ENCODE results near the gene P2RY6. TPM values are rescaled to one million over a fixed set of nuclear protein-coding genes. Genes with fewer than 3 reads are reported as not detected.

P2RY6 gene
- total RNA-seq, 4 donors from 2014 or later, result 0.63 to 3.3 (median 0.90) TPM; not detected in 1

- Histone ChIP-seq H3K4me1 (peaks cover 3 to 87% (median 64%) of the 10 kb centered on the region in 4 donors), H3K36me3 (no peaks in the 10 kb centered on the region), H3K27me3 (no peaks in the 10 kb centered on the region), H3K9me3 (no peaks in the 10 kb centered on the region), H3K27ac (peak overlapping the region; percentile 3 to 90 (median 70)), H3K4me3 (no peak overlapping the region)
- DNase-seq (ENCODE audit: low spot score in 2 of 2), result no peak
- TF ChIP-seq, protein P1, sequence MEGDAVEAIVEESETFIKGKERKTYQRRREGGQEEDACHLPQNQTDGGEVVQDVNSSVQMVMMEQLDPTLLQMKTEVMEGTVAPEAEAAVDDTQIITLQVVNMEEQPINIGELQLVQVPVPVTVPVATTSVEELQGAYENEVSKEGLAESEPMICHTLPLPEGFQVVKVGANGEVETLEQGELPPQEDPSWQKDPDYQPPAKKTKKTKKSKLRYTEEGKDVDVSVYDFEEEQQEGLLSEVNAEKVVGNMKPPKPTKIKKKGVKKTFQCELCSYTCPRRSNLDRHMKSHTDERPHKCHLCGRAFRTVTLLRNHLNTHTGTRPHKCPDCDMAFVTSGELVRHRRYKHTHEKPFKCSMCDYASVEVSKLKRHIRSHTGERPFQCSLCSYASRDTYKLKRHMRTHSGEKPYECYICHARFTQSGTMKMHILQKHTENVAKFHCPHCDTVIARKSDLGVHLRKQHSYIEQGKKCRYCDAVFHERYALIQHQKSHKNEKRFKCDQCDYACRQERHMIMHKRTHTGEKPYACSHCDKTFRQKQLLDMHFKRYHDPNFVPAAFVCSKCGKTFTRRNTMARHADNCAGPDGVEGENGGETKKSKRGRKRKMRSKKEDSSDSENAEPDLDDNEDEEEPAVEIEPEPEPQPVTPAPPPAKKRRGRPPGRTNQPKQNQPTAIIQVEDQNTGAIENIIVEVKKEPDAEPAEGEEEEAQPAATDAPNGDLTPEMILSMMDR (IDR thresholded peaks at IDR 0.05), result no peak
- TF ChIP-seq POLR2A (IDR thresholded peaks at IDR 0.05) (no peak), EP300 (IDR thresholded peaks at IDR 0.05) (no peak)
- 41 to 46% methylated on average over 4 of the region's 4 CpGs for WGBS, 2 donors
Measured at GRCh38 chr11:73333640-73334383, 61.7 kb downstream of the P2RY6 start.

- peak; percentile 67 to 71 for DNase-seq (ENCODE audit: low spot score in 2 of 2)
- peak overlapping the region in 1 of 4 donors; percentile 3 for H3K4me3 ChIP-seq
Measured at GRCh38 chr11:73334384-73335203, 62.5 kb downstream of the P2RY6 start.

DNA sequence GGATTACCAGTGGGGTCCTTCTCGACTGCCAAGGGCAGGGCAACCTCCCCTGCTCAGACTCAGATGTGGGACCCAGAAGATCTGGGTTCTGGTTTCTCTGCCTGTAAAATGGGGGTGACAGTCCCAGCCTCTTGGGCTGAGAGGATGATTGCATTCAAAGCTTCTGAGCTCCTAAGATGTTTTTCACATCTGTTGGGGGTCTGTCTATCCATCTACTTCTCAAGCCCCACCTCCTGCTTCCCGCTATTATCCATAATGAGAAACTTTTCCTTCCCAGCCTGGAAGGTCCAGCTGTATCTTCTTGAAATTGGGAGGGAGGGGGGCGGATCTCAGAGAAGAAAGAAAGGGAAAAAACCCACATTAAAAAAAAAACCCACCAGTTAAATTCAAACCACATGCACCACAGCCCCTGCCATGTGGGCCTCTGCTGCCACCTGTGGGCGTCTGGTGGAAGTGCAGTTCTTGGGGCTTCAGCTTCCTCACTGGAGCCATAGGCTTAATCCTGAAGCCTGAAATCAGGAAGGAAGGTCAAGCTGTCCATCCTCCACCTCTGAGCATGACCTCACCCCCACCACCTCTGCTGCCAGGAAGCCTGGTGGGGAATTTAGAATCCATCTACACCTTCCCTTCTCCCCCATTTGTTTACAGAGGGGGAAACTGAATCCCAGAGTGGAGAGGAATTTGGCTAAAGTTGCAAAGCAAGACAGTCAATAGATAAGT, 63.2 kb downstream of the P2RY6 start:
- no peaks in the 10 kb centered on the region for H3K9me3 ChIP-seq
- H3K4me3 ChIP-seq, result peak overlapping the region in 1 of 4 donors; percentile 3
- peak; percentile 83 to 92 for DNase-seq (ENCODE audit: low spot score in 2 of 2)
- H3K27ac ChIP-seq, result peak overlapping the region; percentile 19 to 90 (median 70)
- peaks cover 3 to 86% (median 59%) of the 10 kb centered on the region in 4 donors for H3K4me1 ChIP-seq
- 5 to 6% methylated on average over 4 of the region's 4 CpGs for WGBS, 2 donors
- TF ChIP-seq EP300 (IDR thresholded peaks at IDR 0.05) (peak in 1 of 2 donors; percentile 56), POLR2A (IDR thresholded peaks at IDR 0.05) (no peak)
- TF ChIP-seq, protein P1 (IDR thresholded peaks at IDR 0.05), result peak; percentile 85 to 100 (median 97)
- no peaks in the 10 kb centered on the region for H3K27me3 ChIP-seq
- H3K36me3 ChIP-seq, result no peaks in the 10 kb centered on the region

More at GRCh38 chr11:73334384-73335203, 62.5 kb downstream of the P2RY6 start:
- Histone ChIP-seq H3K27me3 (no peaks in the 10 kb centered on the region), H3K27ac (peak overlapping the region; percentile 19 to 90 (median 70)), H3K4me1 (peaks cover 3 to 87% (median 62%) of the 10 kb centered on the region in 4 donors), H3K36me3 (no peaks in the 10 kb centered on the region), H3K9me3 (no peaks in the 10 kb centered on the region)
- 10 to 17% methylated on average over 6 of the region's 6 CpGs for WGBS, 2 donors
- TF ChIP-seq EP300 (IDR thresholded peaks at IDR 0.05), result peak in 1 of 2 donors; percentile 52
- no peak for TF ChIP-seq POLR2A (IDR thresholded peaks at IDR 0.05)
- TF ChIP-seq, protein P1 (IDR thresholded peaks at IDR 0.05), result no peak

DNA sequence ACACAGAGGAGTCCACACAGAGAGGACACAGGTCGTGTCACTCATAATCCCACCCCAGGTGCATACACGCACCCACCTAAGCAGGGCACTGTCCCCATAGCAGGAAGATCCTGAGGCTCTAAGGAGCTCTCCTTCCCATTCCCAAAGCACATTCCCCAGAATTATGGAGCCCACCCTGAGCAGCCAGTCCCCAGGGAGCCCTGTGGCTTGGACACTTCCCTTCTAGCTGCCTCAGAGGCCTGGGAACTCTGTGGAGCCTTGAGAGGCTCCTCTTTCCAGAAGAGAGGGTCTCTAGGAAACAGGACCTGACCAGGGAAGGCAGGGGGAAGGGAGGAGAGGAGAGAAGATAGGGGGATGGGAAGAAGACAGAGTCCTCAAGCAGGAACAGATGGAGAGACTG, 65.7 kb downstream of the P2RY6 start:
- WGBS, 2 donors, result 67 to 84% methylated on average over 2 of the region's 2 CpGs
- no peak for DNase-seq (ENCODE audit: low spot score in 2 of 2)
- TF ChIP-seq EP300 (IDR thresholded peaks at IDR 0.05) (no peak), POLR2A (IDR thresholded peaks at IDR 0.05) (no peak)
- TF ChIP-seq, protein P1 (IDR thresholded peaks at IDR 0.05), result no peak
- peak overlapping the region; percentile 9 to 63 (median 34) for H3K27ac ChIP-seq
- no peaks in the 10 kb centered on the region for H3K36me3 ChIP-seq
- no peaks in the 10 kb centered on the region for H3K27me3 ChIP-seq
- no peaks in the 10 kb centered on the region for H3K9me3 ChIP-seq
- H3K4me3 ChIP-seq, result no peak overlapping the region
- H3K4me1 ChIP-seq, result peaks cover 0 to 85% (median 44%) of the 10 kb centered on the region in 4 donors
